Measurements from ENCODE around the gene AQP12A.

DNA sequence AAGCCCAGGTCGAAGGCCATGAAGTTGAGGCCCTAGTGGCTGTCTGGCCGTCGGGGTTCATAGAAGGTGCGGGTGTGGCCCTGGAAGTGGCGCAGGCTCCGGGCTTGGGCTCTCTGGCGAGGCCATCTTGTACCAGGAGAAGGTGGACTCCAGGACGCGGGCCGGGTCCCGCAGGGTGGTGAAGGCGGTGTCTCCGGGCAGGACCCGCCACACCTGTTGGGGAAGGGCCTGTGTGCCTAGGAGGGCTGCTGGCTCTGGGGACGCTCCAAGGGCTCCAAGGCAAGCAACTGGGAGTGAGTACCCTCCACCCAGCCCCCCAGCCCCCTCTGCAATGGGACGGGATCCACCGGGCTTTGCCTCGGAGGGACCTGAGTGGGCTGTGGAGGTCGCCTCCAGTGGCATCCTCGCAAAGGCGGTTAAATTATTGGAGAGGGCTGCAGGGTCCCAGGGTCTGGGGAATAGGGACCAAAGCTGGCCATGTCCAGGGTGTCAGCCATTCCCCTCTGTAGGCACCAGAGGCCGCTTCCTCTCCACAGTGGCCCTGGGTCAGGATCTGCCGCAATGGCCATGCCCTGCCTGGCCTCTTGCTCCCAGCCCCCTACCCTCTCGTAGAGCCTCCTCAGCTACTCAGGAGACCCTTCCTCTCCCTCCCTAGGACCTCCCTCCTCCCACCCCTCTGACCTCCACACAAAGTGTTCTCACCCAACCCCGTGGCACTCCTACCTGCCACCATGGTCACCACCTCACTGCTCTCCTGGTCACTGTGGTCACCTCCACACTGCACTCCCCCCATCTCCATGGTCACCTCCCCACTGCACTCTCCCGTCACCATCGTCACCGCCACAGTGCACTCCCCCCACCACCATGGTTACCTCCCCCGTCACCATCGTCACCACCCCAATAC lies 10.3 kb downstream of the AQP12A start:
- TF ChIP-seq POLR2A (IDR thresholded peaks at IDR 0.05) (no peak), CTCF (IDR thresholded peaks at IDR 0.05) (no peak)

Data from body of pancreas (tissue), 4 donors.